GM21528 (cell line): ENCODE measurements around the gene GNG14.
"Not testable (repeated sequence)": the region's sequence is repeated elsewhere in the genome, so short reads cannot be mapped to it uniquely, and the experiment has no call there.

Experiments used
- ATAC-seq: cut with Tn5 transposase; IDR thresholded peaks from one replicate; pipeline ENCODE4 v1.9.1; 2021; ENCODE audit warnings: mild to moderate bottlenecking, moderate library complexity; ENCODE audit not compliant: unreplicated experiment, low FRiP score

GNG14 gene

GRCh38 chr19:12666265-12667048, 21.3 kb upstream of the GNG14 start, which contains the start of the genes MAN2B1 and WDR83:
TSS of gene MAN2B1 (minus strand) at chr19:12666742. CDS start at chr19:12666701, 41 bp downstream.
TSS of gene WDR83 (plus strand) at chr19:12666807. CDS start at chr19:12669791, 2,984 bp downstream.
- ATAC-seq: no peak

- no peak for ATAC-seq
These were observed 20.0 kb upstream of the GNG14 start for GRCh38 chr19:12667731-12668302.

GRCh38 chr19:12668346-12668745, 19.5 kb upstream of the GNG14 start:
- no peak for ATAC-seq

- no peak for ATAC-seq
These were observed 18.9 kb upstream of the GNG14 start for GRCh38 chr19:12668932-12669269.

GRCh38 chr19:12669270-12670158, 18.3 kb upstream of the GNG14 start:
- ATAC-seq: peak; percentile 35

GRCh38 chr19:12670159-12670928, 17.5 kb upstream of the GNG14 start:
- no peak for ATAC-seq

- no peak for ATAC-seq
These were observed 15.1 kb upstream of the GNG14 start for GRCh38 chr19:12672744-12673143.

- no peak for ATAC-seq
These were observed 12.4 kb upstream of the GNG14 start for GRCh38 chr19:12675399-12675798.

- no peak for ATAC-seq
These were observed 11.9 kb upstream of the GNG14 start for GRCh38 chr19:12675940-12676339.

- no peak for ATAC-seq
These were observed 11.4 kb upstream of the GNG14 start for GRCh38 chr19:12676384-12676792.

GRCh38 chr19:12676928-12677327, 10.9 kb upstream of the GNG14 start:
- no peak for ATAC-seq

- ATAC-seq: not testable (repeated sequence)
These were observed 9.8 kb upstream of the GNG14 start for GRCh38 chr19:12678039-12678438.

- no peak for ATAC-seq
These were observed 7.8 kb upstream of the GNG14 start for GRCh38 chr19:12680034-12680433.

GRCh38 chr19:12681074-12681987, 6.5 kb upstream of the GNG14 start, which contains the start of gene DHPS:
TSS of gene DHPS (minus strand) at chr19:12681880. CDS start at chr19:12681766, 114 bp downstream.
- ATAC-seq: peak; percentile 56

- ATAC-seq: no peak
These were observed 2.0 kb upstream of the GNG14 start for GRCh38 chr19:12685831-12686230.

- no peak for ATAC-seq
These were observed 1.2 kb downstream of the GNG14 start for GRCh38 chr19:12689012-12689411.

GRCh38 chr19:12689581-12690216, 1.9 kb downstream of the GNG14 start:
- ATAC-seq: no peak

- no peak for ATAC-seq
These were observed 5.2 kb downstream of the GNG14 start for GRCh38 chr19:12692960-12693359.

GRCh38 chr19:12694641-12695040, 6.8 kb downstream of the GNG14 start:
- ATAC-seq: no peak
